Ishikawa (cell line): Measurements from ENCODE around the gene KRT80.

ENCODE experiments used
- CEBPB ChIP-seq: IDR thresholded peaks from 2 replicates; pipeline ENCODE4 v1.6.1; 2012
- CREB1 ChIP-seq: IDR thresholded peaks from 2 replicates; pipeline ENCODE4 v1.6.1; 2012; ENCODE audit warnings: low read depth
- EGR1 ChIP-seq: IDR thresholded peaks from 2 replicates; pipeline ENCODE4 v1.6.1; 2012
- EP300 ChIP-seq: IDR thresholded peaks from 2 replicates; pipeline ENCODE4 v1.6.1; 2012; ENCODE audit warnings: borderline replicate concordance
- FOXM1 ChIP-seq: IDR thresholded peaks from 2 replicates; pipeline ENCODE4 v1.6.1; 2012; ENCODE audit warnings: low read depth, borderline replicate concordance
- MAX ChIP-seq: IDR thresholded peaks from 2 replicates; pipeline ENCODE4 v1.6.1; 2012
- NFIC ChIP-seq: IDR thresholded peaks from 2 replicates; pipeline ENCODE4 v1.6.1; 2012
- RAD21 ChIP-seq: IDR thresholded peaks from 2 replicates; pipeline ENCODE4 v1.6.1; 2012; ENCODE audit warnings: low read depth
- REST ChIP-seq: IDR thresholded peaks from 2 replicates; pipeline ENCODE4 v1.6.1; 2012; ENCODE audit warnings: low read depth, mild to moderate bottlenecking
- TAF1 ChIP-seq: IDR thresholded peaks from 2 replicates; pipeline ENCODE4 v1.6.1; 2012; ENCODE audit warnings: low read depth, mild to moderate bottlenecking
- TCF12 ChIP-seq: IDR thresholded peaks from 2 replicates; pipeline ENCODE4 v1.6.1; 2012; ENCODE audit warnings: low read depth
- TEAD4 ChIP-seq: IDR thresholded peaks from 2 replicates; pipeline ENCODE4 v1.6.1; 2012
- YY1 ChIP-seq: IDR thresholded peaks from 2 replicates; pipeline ENCODE4 v1.6.1; 2012; ENCODE audit warnings: low read depth
- ZBTB7A ChIP-seq: IDR thresholded peaks from 2 replicates; pipeline ENCODE4 v1.6.1; 2012; ENCODE audit warnings: low read depth

GRCh38 chr12:52162981-52163380, 28.8 kb downstream of the KRT80 start:
- TF ChIP-seq MAX (no peak), FOXM1 (no peak), RAD21 (no peak), YY1 (no peak), REST (no peak), TAF1 (no peak), EGR1 (no peak), ZBTB7A (no peak), EP300 (no peak), TCF12 (no peak), CEBPB (no peak), TEAD4 (no peak), NFIC (no peak), CREB1 (no peak)
